IPS-15b (cell line): ENCODE data around the gene HSPB7.

Experiments used
- H3K27me3 ChIP-seq: one replicate; pipeline ENCODE4 v1.6.1; 2013; ENCODE audit warnings: low read length; ENCODE audit not compliant: control insufficient read depth, insufficient read depth
- H3K36me3 ChIP-seq: one replicate; pipeline ENCODE4 v1.6.1; 2013; ENCODE audit warnings: low read length; ENCODE audit not compliant: control insufficient read depth, insufficient read depth
- H3K4me1 ChIP-seq: one replicate; pipeline ENCODE4 v1.6.1; 2013; ENCODE audit warnings: mild to moderate bottlenecking, low read length; ENCODE audit not compliant: control insufficient read depth, insufficient read depth
- H3K4me3 ChIP-seq: one replicate; pipeline ENCODE4 v1.5.1; 2013; ENCODE audit warnings: low read depth, low read length
- H3K9ac ChIP-seq: one replicate; pipeline ENCODE4 v1.6.1; 2013; ENCODE audit warnings: low read depth, mild to moderate bottlenecking, low read length
- H3K9me3 ChIP-seq: one replicate; pipeline ENCODE4 v1.6.1; 2013; ENCODE audit warnings: mild to moderate bottlenecking, low read length; ENCODE audit not compliant: control insufficient read depth, insufficient read depth

Gene HSPB7

DNA sequence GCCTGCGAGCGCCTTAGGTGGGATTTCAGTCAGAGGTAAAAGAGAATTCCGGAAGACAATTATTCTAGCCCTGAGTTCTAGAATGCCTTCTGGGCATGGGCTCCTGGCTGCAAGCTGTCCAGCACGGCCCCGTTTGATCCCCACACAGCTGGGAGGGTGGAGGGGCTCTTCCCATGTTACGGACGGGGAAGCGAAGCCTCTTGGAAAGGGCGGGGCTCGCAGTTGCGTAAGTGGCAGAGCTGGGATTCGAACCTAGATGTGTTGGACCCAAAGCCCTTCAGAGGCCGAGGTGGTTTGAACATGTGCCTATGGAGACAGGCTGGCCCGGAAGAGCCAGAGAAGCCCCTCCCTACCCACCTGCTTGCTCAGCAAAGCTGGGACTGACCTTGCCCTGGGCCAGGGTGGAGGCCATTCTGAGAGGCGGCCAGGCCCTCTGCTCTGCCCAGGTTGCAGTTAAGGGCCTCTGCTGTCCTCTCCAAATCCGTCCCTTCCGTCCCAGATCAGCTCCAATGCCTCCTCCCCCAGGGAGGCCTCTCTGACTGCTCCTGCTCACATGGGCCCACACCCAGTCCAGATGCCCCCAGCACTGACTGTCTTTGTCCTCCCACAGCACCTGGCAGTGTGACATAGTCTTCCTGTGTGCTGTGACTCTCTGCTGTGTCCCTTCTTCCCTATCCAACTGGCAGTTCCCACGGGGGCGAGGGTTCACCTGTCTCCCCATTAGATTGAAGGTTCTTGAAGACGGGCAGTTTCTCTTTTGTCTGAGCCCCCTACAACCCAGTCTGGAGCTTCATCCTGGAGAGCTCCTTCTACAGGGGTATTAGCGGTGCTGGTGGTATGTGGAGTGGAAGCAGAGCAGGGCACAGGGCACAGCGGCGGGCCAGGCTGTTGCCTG is 1.2 kb upstream of the HSPB7 start:
- Histone ChIP-seq H3K9ac (peak overlapping the region; percentile 8), H3K9me3 (no peaks in the 10 kb centered on the region), H3K36me3 (no peaks in the 10 kb centered on the region), H3K27me3 (peaks cover 9% of the 10 kb centered on the region), H3K4me1 (peaks cover 2% of the 10 kb centered on the region), H3K4me3 (no peak overlapping the region)

DNA sequence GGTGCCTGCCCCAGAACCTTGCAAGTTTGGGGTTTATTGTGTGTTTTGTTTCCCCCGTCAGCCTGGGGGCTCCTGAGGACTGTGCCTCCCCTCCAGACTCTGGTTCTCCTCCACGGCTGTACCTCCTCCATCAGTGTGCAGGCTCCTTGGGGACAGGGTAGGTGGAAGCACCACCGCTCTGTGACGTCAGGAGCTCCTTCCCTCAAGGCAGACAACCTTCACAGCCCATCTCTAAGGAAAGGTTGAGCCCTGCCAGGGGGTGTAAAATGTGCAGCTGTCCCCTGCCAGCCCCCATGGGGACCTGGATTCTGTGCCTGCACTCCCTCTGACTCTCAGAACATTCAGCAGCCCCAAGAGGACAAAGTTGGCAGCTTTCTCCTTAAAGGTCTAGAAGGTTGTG is 465 bp upstream of the HSPB7 start:
- Histone ChIP-seq H3K9ac (no peak overlapping the region), H3K4me3 (no peak overlapping the region), H3K4me1 (peaks cover 5% of the 10 kb centered on the region)

DNA sequence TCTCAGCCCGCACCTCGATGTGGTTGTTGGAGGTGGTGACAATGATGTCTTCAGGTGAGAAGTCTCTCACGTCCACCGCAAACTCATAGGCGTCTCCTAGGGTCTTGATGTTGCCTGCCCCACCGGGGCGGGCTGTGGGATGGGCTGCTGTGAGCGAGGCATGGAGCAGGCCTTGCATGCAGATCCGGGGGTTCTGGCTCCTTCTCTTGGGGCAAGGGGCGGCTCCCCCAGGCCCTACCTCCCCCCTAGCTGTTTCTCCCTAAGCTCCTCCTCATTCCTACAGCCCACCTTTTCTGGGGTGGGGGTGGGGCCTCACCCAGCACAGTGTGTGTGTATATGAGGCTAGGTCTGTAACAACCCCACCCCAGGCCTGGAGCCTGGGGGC is 775 bp downstream of the HSPB7 start:
- no peaks in the 10 kb centered on the region for H3K36me3 ChIP-seq
- H3K4me1 ChIP-seq = peaks cover 8% of the 10 kb centered on the region
- no peak overlapping the region for H3K4me3 ChIP-seq
- peaks cover 5% of the 10 kb centered on the region for H3K27me3 ChIP-seq
- no peak overlapping the region for H3K9ac ChIP-seq
- H3K9me3 ChIP-seq = no peaks in the 10 kb centered on the region

More for the DNA sequence above, 465 bp upstream of the HSPB7 start:
- H3K36me3 ChIP-seq = no peaks in the 10 kb centered on the region
- H3K9me3 ChIP-seq = no peaks in the 10 kb centered on the region
- H3K27me3 ChIP-seq = peaks cover 8% of the 10 kb centered on the region

- Histone ChIP-seq H3K4me1 (peaks cover 8% of the 10 kb centered on the region), H3K4me3 (no peak overlapping the region), H3K9me3 (no peaks in the 10 kb centered on the region)
These were observed 1.6 kb downstream of the HSPB7 start for GRCh38 chr1:16015960-16016901.

DNA sequence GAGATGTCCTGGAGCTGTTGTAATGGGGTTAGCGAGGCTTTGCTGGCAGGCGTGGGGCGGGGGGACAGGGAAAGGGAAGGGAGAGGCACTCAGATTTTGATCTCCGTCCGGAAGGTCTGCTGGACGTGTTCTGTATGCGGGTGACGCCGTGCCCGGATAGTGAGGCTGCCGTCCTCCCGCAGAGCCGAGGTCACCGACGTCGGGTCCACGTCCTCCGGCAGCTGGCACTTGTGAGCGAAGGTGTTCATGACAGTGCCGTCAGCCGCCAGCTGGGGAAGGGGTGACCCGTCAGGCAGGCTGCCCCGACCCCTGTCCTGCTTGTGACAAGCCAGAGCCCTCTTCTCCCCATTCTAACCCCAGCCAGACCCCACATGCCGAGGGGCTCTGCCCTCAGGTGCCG is 2.4 kb downstream of the HSPB7 start:
- H3K27me3 ChIP-seq = peaks cover 3% of the 10 kb centered on the region
- no peak overlapping the region for H3K9ac ChIP-seq
- peaks cover 8% of the 10 kb centered on the region for H3K4me1 ChIP-seq
- H3K4me3 ChIP-seq = no peak overlapping the region
- no peaks in the 10 kb centered on the region for H3K36me3 ChIP-seq
- no peaks in the 10 kb centered on the region for H3K9me3 ChIP-seq

More at GRCh38 chr1:16015960-16016901, 1.6 kb downstream of the HSPB7 start:
- no peaks in the 10 kb centered on the region for H3K36me3 ChIP-seq
- H3K27me3 ChIP-seq = peaks cover 3% of the 10 kb centered on the region
- no peak overlapping the region for H3K9ac ChIP-seq

DNA sequence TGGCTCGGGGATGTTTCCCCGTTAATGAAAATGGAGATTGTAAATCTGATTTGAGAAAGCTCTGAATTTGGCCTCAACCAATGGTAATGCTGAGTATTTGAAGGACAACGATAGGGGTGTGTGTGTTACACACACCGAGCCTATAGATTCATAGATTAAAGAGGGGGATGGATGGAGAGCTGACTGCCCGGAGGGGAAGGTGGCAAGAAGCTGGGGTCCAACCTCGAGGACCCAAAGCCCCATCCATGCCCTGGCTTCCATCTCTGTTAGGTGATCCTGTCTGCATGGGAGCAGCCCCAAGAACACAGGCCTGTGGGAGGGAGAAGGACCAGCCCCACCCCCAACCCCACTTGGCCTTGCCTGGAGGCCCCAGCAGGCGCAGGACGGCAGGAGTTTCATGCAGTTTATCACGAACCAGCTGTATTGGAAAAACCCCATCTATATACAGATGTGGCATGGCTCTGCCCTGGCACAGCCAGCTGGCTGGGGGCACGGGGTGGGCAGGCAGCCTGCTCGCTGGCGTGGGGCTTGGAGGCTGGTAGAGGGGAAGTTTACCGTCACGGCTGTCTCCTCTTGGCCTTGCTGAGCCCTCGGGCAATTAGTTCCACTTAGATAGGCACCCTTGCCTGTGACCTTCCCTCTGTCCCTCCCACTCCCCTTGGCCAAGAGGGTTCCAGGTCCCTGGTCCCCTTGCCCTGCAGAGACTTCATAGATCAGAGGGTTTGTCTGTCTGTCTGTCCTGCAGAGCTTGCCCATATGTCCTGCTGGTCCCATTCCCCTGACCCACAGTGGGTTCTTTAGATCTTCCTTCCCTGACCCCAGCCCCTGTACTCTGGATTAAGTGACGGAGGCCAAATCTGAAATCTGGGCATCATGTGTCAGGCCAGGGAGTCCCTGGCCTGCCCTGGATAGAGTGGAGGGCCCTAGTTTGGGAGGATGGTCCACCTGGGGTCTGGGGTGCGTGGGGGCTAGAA is 3.0 kb downstream of the HSPB7 start:
- no peak overlapping the region for H3K9ac ChIP-seq
- no peak overlapping the region for H3K4me3 ChIP-seq
- H3K4me1 ChIP-seq = peaks cover 8% of the 10 kb centered on the region
- H3K27me3 ChIP-seq = no peaks in the 10 kb centered on the region
- H3K36me3 ChIP-seq = no peaks in the 10 kb centered on the region
- H3K9me3 ChIP-seq = no peaks in the 10 kb centered on the region

GRCh38 chr1:16013908-16014258 is 4.0 kb downstream of the HSPB7 start:
- Histone ChIP-seq H3K4me1 (peaks cover 8% of the 10 kb centered on the region), H3K27me3 (no peaks in the 10 kb centered on the region), H3K36me3 (no peaks in the 10 kb centered on the region), H3K9me3 (no peaks in the 10 kb centered on the region), H3K4me3 (peak overlapping the region; percentile 30), H3K9ac (no peak overlapping the region)

GRCh38 chr1:16013220-16013907 is 4.5 kb downstream of the HSPB7 start:
- peaks cover 8% of the 10 kb centered on the region for H3K4me1 ChIP-seq
- no peaks in the 10 kb centered on the region for H3K27me3 ChIP-seq
- H3K9ac ChIP-seq = no peak overlapping the region
- H3K36me3 ChIP-seq = no peaks in the 10 kb centered on the region
- no peaks in the 10 kb centered on the region for H3K9me3 ChIP-seq
- peak overlapping the region; percentile 30 for H3K4me3 ChIP-seq

- H3K27me3 ChIP-seq = no peaks in the 10 kb centered on the region
- H3K36me3 ChIP-seq = no peaks in the 10 kb centered on the region
- peak overlapping the region; percentile 41 for H3K9ac ChIP-seq
- peaks cover 8% of the 10 kb centered on the region for H3K4me1 ChIP-seq
- H3K9me3 ChIP-seq = no peaks in the 10 kb centered on the region
- peak overlapping the region; percentile 61 for H3K4me3 ChIP-seq
These were observed 5.1 kb downstream of the HSPB7 start for GRCh38 chr1:16012590-16013219.

- Histone ChIP-seq H3K4me1 (peaks cover 8% of the 10 kb centered on the region), H3K9me3 (no peaks in the 10 kb centered on the region), H3K9ac (peak overlapping the region; percentile 41), H3K4me3 (peak overlapping the region; percentile 61), H3K36me3 (no peaks in the 10 kb centered on the region), H3K27me3 (no peaks in the 10 kb centered on the region)
These were observed 5.8 kb downstream of the HSPB7 start for GRCh38 chr1:16011936-16012589.
